SU-DHL-6 (cell line): Measurements from ENCODE around the gene ERC1.

Experiments
- H2AFZ ChIP-seq: fragments of 200-600 bp; sonication (generic); 2 replicates; pipeline ENCODE4 v1.6.1; 2014; ENCODE audit warnings: low read depth, mild to moderate bottlenecking, moderate library complexity, mixed read lengths, antibody characterized with exemption, low read length; ENCODE audit not compliant: severe bottlenecking
- H3F3A ChIP-seq: fragments of 200-600 bp; shearing (Covaris generic); 2 replicates; pipeline ENCODE4 v1.6.0; 2016; ENCODE audit warnings: antibody characterized with exemption, mild to moderate bottlenecking; ENCODE audit not compliant: insufficient read depth
- H3K27ac ChIP-seq: fragments of 200-600 bp; sonication (generic); 2 replicates; pipeline ENCODE4 v1.5.1; 2016; ENCODE audit warnings: low read depth, mild to moderate bottlenecking, low read length, moderate library complexity, mixed read lengths
- H3K27me3 ChIP-seq: fragments of 200-600 bp; sonication (generic), shearing (Covaris generic); 2 replicates; pipeline ENCODE4 v1.6.0; 2014; ENCODE audit warnings: mild to moderate bottlenecking, low read length
- H3K36me3 ChIP-seq: fragments of 200-600 bp; sonication (generic); 2 replicates; pipeline ENCODE4 v1.6.1; 2014; ENCODE audit warnings: mild to moderate bottlenecking, low read length, mixed read lengths
- H3K4me2 ChIP-seq: fragments of 300-600, 200-600 bp; shearing (Covaris generic), sonication (generic); 2 replicates; pipeline ENCODE4 v1.6.0; 2014; ENCODE audit warnings: low read length, low read depth, mild to moderate bottlenecking; ENCODE audit not compliant: poor library complexity, severe bottlenecking
- H3K4me3 ChIP-seq: fragments of 200-600 bp; sonication (generic); 2 replicates; pipeline ENCODE4 v1.5.1; 2014; ENCODE audit warnings: antibody characterized with exemption, low read length, mild to moderate bottlenecking, mixed read lengths; ENCODE audit not compliant: insufficient read depth, poor library complexity, severe bottlenecking
- H3K79me2 ChIP-seq: fragments of 200-600 bp; sonication (generic); 2 replicates; pipeline ENCODE4 v1.6.1; 2014; ENCODE audit warnings: mild to moderate bottlenecking, low read length, moderate library complexity; ENCODE audit not compliant: insufficient read depth
- H3K9ac ChIP-seq: fragments of 200-600 bp; sonication (generic); 2 replicates; pipeline ENCODE4 v1.7.0; 2014; ENCODE audit warnings: mild to moderate bottlenecking, low read length
- H3K9me2 ChIP-seq: fragments of 200-600 bp; sonication (generic); replicated peaks from 2 replicates; pipeline ENCODE4 v1.6.1; 2014; ENCODE audit warnings: low read length; ENCODE audit not compliant: insufficient read depth
- H3K9me3 ChIP-seq: fragments of 200-600 bp; sonication (generic); 2 replicates; pipeline ENCODE4 v1.6.1; 2014; ENCODE audit warnings: low read length, mixed read lengths; ENCODE audit not compliant: insufficient read depth
- H4K20me1 ChIP-seq: fragments of 200-600 bp; sonication (generic); 2 replicates; pipeline ENCODE4 v1.6.1; 2014; ENCODE audit warnings: low read depth, mild to moderate bottlenecking, antibody characterized with exemption, low read length, moderate library complexity, mixed read lengths
- EZH2phosphoT487 ChIP-seq: fragments of 200-600 bp; sonication (generic), shearing (Covaris generic); conservative IDR thresholded peaks from 2 replicates; pipeline ENCODE4 v1.6.1; 2018; ENCODE audit warnings: mild to moderate bottlenecking, antibody characterized with exemption, low read length, moderate library complexity, mixed read lengths
- TF ChIP-seq, protein P1 (sequence below): fragments of 200-600 bp; sonication (generic); IDR thresholded peaks from one replicate; pipeline ENCODE4 v1.5.1; 2017; ENCODE audit warnings: antibody characterized with exemption, mild to moderate bottlenecking, low read length, moderate library complexity; ENCODE audit not compliant: insufficient read depth, poor library complexity, severe bottlenecking

The ERC1 gene

DNA sequence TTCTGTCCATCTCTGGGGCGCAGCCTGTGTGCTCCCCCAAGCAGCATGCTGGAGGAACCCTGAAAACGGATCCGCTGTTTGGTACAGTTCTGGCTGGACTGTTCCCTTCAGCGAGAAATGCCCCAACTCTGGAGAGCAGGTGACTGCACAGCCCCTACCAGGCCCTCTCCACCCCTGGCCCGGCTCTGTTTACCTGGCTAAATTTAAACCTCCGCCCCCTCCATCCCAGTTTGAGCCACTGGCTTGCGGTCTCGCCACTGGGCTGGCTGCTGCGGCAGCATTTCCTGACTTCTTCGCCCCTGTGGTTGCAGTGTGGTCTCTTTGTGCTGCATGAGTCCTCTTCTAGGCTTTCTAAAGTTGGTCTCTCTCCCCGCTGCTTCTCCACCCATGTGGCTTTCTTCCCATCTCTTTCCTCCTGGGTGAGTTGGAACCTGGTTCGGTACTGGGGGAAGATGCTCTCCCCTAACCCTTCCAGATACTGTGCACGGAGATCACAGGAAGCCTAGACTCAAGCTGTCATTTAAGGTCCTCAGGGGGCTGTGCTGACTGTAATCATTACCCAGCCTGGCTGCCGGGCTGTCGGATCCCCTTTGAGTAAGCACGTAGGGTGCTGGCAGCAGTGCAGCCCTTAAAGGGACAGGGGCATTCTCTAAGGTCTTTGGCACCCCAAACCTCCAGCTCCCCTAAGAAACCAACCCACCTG, 542.7 kb downstream of the ERC1 start:
- no peak overlapping the region for H3K27ac ChIP-seq
- no peaks in the 10 kb centered on the region for H4K20me1 ChIP-seq
- H3K27me3 ChIP-seq, result no peaks in the 10 kb centered on the region
- TF ChIP-seq, protein P1, sequence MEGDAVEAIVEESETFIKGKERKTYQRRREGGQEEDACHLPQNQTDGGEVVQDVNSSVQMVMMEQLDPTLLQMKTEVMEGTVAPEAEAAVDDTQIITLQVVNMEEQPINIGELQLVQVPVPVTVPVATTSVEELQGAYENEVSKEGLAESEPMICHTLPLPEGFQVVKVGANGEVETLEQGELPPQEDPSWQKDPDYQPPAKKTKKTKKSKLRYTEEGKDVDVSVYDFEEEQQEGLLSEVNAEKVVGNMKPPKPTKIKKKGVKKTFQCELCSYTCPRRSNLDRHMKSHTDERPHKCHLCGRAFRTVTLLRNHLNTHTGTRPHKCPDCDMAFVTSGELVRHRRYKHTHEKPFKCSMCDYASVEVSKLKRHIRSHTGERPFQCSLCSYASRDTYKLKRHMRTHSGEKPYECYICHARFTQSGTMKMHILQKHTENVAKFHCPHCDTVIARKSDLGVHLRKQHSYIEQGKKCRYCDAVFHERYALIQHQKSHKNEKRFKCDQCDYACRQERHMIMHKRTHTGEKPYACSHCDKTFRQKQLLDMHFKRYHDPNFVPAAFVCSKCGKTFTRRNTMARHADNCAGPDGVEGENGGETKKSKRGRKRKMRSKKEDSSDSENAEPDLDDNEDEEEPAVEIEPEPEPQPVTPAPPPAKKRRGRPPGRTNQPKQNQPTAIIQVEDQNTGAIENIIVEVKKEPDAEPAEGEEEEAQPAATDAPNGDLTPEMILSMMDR, result no peak
- TF ChIP-seq EZH2phosphoT487, result no peak
- H3K9ac ChIP-seq, result no peak overlapping the region
- H3K9me3 ChIP-seq, result no peaks in the 10 kb centered on the region
- no peaks in the 10 kb centered on the region for H3F3A ChIP-seq
- H3K36me3 ChIP-seq, result no peaks in the 10 kb centered on the region
- no peak overlapping the region for H2AFZ ChIP-seq
- no peak overlapping the region for H3K4me3 ChIP-seq
- no peaks in the 10 kb centered on the region for H3K79me2 ChIP-seq
- no peaks in the 10 kb centered on the region for H3K9me2 ChIP-seq
- H3K4me2 ChIP-seq, result peak overlapping the region; percentile 37

DNA sequence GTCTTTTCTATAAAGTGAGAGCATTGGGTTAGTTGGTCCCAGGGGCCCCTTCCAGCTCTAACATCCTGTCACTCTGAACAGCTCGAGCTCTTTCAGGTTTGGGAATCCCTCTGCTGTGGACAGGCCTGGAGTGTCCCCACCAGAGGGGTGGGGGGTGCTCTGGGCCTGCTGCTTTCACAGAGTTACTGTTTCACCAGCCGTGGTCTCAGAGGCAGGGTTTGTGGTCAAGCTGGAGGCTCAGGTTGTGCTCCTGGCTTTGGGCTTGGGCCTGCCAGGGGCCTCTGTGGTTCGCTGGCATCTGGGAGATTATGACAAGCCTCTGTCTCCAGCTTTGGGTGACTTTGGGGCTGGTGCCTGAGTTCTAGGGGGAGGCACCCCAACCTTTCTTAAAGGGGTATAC, 543.7 kb downstream of the ERC1 start:
- H3K4me2 ChIP-seq, result no peak overlapping the region
- H3K27me3 ChIP-seq, result no peaks in the 10 kb centered on the region
- H3K79me2 ChIP-seq, result no peaks in the 10 kb centered on the region
- no peaks in the 10 kb centered on the region for H3K9me2 ChIP-seq
- no peak overlapping the region for H3K9ac ChIP-seq
- H3K36me3 ChIP-seq, result no peaks in the 10 kb centered on the region
- no peak for TF ChIP-seq EZH2phosphoT487
- TF ChIP-seq, protein P1, result no peak
- H3F3A ChIP-seq, result no peaks in the 10 kb centered on the region
- H3K27ac ChIP-seq, result no peak overlapping the region
- no peaks in the 10 kb centered on the region for H3K9me3 ChIP-seq
- H4K20me1 ChIP-seq, result no peaks in the 10 kb centered on the region
- no peak overlapping the region for H3K4me3 ChIP-seq
- no peak overlapping the region for H2AFZ ChIP-seq

DNA sequence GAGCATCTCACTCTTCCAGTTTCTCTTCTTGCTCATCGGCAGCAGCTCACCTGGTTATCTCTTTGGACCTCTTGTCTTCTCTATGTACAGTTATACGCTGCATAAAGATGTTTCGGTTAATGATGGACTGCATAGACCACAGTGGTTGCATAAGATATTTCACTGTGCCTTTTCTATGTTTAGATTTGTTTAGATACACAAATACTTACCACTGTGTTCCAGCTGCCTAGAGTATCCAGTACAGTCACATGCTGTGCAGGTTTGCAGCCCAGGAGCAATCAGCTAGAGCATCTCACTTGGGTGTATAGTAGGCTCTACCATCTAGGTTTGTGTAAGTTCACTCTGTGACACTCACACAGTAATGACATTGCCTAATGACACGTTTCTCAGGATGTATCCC, 545.8 kb downstream of the ERC1 start:
- Histone ChIP-seq H3F3A (no peaks in the 10 kb centered on the region), H3K79me2 (no peaks in the 10 kb centered on the region), H3K36me3 (no peaks in the 10 kb centered on the region), H2AFZ (no peak overlapping the region), H3K9ac (no peak overlapping the region), H3K4me2 (no peak overlapping the region), H3K9me2 (no peaks in the 10 kb centered on the region), H3K4me3 (no peak overlapping the region), H3K9me3 (no peaks in the 10 kb centered on the region), H3K27ac (no peak overlapping the region), H4K20me1 (no peaks in the 10 kb centered on the region), H3K27me3 (no peaks in the 10 kb centered on the region)
- TF ChIP-seq EZH2phosphoT487, result no peak
- TF ChIP-seq, protein P1, result no peak
